Nephron progenitor cell (in vitro differentiated cells): Measurements from ENCODE around the gene KCTD21.
"Not testable (repeated sequence)": the region's sequence is repeated elsewhere in the genome, so short reads cannot be mapped to it uniquely, and the experiment has no call there.

Experiments
- DNase-seq: peaks from one replicate; pipeline ENCODE4 v3.0.0; 2021
- H3K27ac Mint-ChIP-seq: 2 replicates; pipeline ENCODE4 v1.8.0; 2021; ENCODE audit warnings: mild to moderate bottlenecking, moderate library complexity, mixed read lengths
- H3K27me3 Mint-ChIP-seq: 2 replicates; pipeline ENCODE4 v1.8.0; 2021; ENCODE audit warnings: mild to moderate bottlenecking, low read depth, mixed read lengths; ENCODE audit not compliant: poor library complexity
- H3K36me3 Mint-ChIP-seq: 2 replicates; pipeline ENCODE4 v1.8.0; 2021; ENCODE audit warnings: low read depth, mixed read lengths
- H3K4me1 Mint-ChIP-seq: 2 replicates; pipeline ENCODE4 v1.8.0; 2021; ENCODE audit warnings: mixed read lengths
- H3K4me3 Mint-ChIP-seq: 2 replicates; pipeline ENCODE4 v1.8.0; 2021; ENCODE audit warnings: mild to moderate bottlenecking, moderate library complexity, mixed read lengths
- H3K9me3 Mint-ChIP-seq: 2 replicates; pipeline ENCODE4 v1.8.0; 2021; ENCODE audit warnings: mild to moderate bottlenecking, moderate library complexity, mixed read lengths
- TF ChIP-seq, protein P1 (sequence below): fragments of 200-600 bp; sonication (generic); IDR thresholded peaks from 2 replicates; pipeline ENCODE4 v1.5.0; 2021; ENCODE audit warnings: antibody characterized with exemption

KCTD21 gene, protein sequence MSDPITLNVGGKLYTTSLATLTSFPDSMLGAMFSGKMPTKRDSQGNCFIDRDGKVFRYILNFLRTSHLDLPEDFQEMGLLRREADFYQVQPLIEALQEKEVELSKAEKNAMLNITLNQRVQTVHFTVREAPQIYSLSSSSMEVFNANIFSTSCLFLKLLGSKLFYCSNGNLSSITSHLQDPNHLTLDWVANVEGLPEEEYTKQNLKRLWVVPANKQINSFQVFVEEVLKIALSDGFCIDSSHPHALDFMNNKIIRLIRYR

DNA sequence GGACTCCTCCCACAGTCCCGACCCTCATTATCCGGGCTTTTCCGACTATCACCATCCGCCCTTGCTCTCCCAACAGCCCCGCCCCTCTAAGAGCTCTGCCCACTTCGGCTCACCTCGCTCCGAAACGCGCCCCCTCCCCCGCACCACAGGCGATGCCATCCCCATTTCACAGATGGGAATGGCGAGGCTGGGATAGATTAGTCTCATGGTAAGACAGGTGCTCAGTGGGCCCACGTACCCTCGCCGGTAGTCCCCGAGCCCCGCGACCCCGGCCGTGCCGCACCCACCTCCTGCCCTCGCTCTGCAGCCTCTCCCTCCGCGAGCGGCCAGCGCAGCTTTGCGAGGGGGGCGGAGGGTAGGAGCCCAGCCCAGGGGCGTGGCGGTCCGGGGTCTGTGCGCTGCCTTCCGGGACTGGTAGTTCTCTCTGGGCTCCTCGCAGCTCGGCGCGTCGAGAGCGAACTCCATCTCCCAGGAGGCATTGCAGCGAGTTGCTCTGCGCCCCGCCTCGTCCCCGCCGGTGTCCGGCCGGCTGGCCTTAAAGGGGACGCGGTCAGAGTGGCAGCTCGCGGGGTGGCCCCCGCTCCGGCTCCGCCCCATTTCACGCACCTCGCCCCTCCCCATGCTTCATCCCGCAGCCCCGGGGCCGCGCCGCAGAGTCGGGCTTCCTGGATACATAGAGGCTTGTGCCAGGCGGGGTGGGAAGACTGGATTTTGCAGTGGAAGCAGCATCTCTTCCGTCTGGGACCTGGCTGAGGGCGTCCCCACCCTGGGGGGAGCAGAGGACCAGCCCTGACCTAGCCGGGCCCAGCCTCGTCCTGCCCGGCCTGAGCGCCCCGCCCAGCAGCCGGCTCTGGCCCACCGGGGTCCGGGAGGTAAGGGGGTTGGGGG lies at the start of gene KCTD21, which contains the start of gene USP35:
Gene KCTD21 (minus strand): TSS at position 341 of the 888 bp plus-strand sequence. CDS start 14,072 bp downstream, outside the sequence.
Gene USP35 (plus strand): TSS at position 634 of the 888 bp plus-strand sequence. CDS start 7,327 bp downstream, outside the sequence.
- Mint-ChIP-seq H3K27ac (no peak within 1 kb of the TSS), H3K4me3 (peak within 1 kb of the TSS; percentile 95), H3K27me3 (peaks cover 11% of the 10 kb centered on the region), H3K36me3 (no peaks in the 10 kb centered on the region), H3K9me3 (no peaks in the 10 kb centered on the region), H3K4me1 (peaks cover 51% of the 10 kb centered on the region)
- DNase-seq, result peak; percentile 96
- TF ChIP-seq, protein P1, sequence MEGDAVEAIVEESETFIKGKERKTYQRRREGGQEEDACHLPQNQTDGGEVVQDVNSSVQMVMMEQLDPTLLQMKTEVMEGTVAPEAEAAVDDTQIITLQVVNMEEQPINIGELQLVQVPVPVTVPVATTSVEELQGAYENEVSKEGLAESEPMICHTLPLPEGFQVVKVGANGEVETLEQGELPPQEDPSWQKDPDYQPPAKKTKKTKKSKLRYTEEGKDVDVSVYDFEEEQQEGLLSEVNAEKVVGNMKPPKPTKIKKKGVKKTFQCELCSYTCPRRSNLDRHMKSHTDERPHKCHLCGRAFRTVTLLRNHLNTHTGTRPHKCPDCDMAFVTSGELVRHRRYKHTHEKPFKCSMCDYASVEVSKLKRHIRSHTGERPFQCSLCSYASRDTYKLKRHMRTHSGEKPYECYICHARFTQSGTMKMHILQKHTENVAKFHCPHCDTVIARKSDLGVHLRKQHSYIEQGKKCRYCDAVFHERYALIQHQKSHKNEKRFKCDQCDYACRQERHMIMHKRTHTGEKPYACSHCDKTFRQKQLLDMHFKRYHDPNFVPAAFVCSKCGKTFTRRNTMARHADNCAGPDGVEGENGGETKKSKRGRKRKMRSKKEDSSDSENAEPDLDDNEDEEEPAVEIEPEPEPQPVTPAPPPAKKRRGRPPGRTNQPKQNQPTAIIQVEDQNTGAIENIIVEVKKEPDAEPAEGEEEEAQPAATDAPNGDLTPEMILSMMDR, result no peak

DNA sequence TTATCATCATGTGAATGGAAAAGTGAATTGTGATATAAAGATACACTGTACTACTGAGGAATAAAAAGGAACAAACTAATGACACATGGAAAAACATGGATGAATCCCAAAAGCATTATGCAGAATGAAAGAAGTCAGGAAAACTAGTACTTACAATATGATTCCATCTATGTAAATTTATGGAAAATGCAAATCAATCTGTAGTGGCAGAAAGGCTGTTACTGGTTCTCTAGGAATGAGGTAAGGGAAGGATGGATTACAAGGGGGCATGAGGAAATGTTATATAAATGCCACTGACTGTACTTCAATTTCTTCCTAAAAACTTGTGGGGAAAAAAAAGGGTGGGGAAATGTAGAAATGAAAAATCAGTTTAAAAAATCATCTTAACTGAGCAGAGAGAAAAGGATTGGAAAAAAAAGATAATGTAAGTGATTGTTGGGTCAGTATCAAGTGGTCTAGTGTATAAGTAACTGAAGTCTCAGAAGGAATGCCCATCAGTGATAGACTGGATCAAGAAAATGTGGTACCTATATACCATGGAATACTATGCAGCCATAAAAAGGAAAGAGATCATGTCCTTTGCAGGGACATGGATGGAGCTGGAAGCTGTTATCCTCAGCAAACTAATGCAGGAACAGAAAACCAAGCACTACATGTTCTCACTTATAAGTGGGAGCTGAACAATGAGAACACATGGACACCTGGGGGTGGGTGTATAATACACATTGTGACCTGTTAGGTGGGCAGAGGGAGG lies 49.0 kb upstream of the KCTD21 start:
- Mint-ChIP-seq H3K27ac (no peak overlapping the region), H3K4me1 (peaks cover 15% of the 10 kb centered on the region), H3K4me3 (no peak overlapping the region), H3K27me3 (peaks cover 3% of the 10 kb centered on the region), H3K36me3 (peaks cover 46% of the 10 kb centered on the region), H3K9me3 (peaks cover 45% of the 10 kb centered on the region)
- no peak for DNase-seq
- TF ChIP-seq, protein P1, result no peak

- Mint-ChIP-seq H3K4me3 (no peak overlapping the region), H3K27ac (no peak overlapping the region), H3K4me1 (peaks cover 23% of the 10 kb centered on the region), H3K36me3 (peaks cover 28% of the 10 kb centered on the region), H3K27me3 (peaks cover 3% of the 10 kb centered on the region), H3K9me3 (peaks cover 23% of the 10 kb centered on the region)
- TF ChIP-seq, protein P1, result no peak
- no peak for DNase-seq
Measured at GRCh38 chr11:78234006-78234405, 45.6 kb upstream of the KCTD21 start.

DNA sequence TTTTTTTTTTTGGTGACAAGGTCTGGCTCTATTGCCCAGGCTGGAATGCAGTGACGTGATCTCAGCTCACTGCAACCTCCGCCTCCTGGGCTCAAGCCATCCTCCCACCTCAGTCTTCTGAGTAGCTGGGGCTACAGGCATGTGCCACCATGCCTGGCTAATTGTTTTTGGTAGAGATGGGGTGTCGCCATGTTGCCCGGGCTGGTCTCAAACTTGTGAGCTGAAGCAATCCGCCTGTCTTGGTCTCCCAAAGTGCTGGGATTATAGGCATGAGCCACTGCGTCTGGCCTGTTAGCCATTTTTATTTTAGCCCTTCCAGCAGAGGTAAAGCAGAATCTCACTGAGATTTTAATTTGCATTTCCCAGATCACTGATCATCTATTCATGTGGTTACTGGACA lies 44.6 kb upstream of the KCTD21 start:
- Mint-ChIP-seq H3K9me3 (peaks cover 15% of the 10 kb centered on the region), H3K4me1 (peaks cover 23% of the 10 kb centered on the region), H3K36me3 (peaks cover 23% of the 10 kb centered on the region)
- not testable (repeated sequence) for H3K27me3 Mint-ChIP-seq, H3K27ac Mint-ChIP-seq, H3K4me3 Mint-ChIP-seq, DNase-seq

DNA sequence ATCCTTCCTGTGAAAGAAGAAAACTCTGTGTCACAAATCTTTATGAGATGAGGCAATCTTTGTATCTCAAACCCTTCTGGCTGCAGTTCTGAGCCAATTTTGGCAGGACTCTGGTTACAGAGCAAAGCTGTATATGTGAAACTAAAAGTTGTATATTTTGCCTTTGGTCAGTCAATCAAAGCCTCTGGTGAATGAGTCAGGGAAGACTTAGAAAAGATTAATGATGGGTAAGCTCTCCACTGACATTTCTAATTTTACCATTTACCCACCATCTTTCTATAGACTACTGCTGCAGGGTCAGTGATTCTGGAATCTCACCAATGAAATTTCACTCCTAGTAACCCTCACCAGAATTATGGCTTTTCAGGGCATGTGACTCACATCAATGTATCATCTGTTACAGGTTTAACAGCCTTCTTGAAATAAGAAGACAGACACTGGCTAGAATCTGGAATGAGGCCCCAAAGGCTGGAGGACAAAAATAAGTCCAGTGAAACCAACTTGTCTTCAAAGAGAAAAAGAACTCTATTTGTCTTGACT lies 43.6 kb upstream of the KCTD21 start:
- TF ChIP-seq, protein P1, result no peak
- no peak for DNase-seq
- peaks cover 23% of the 10 kb centered on the region for H3K4me1 Mint-ChIP-seq
- no peak overlapping the region for H3K4me3 Mint-ChIP-seq
- peaks cover 5% of the 10 kb centered on the region for H3K9me3 Mint-ChIP-seq
- H3K27ac Mint-ChIP-seq, result no peak overlapping the region
- peaks cover 15% of the 10 kb centered on the region for H3K36me3 Mint-ChIP-seq
- no peaks in the 10 kb centered on the region for H3K27me3 Mint-ChIP-seq
